Activated CD4-positive, CD25-positive, alpha-beta regulatory T cell treated with anti-CD3 and anti-CD28 coated beads, Interleukin-2, amount 50 U/mL, for 16 hours (primary cell): ENCODE data around the gene CYSLTR2.
"Not testable (repeated sequence)": the region's sequence is repeated elsewhere in the genome, so short reads cannot be mapped to it uniquely, and the experiment has no call there.

Experiments
- DNase-seq: peaks from one replicate; pipeline ENCODE4 v3.0.0-alpha.2; 2020; ENCODE audit warnings: low read depth, low spot score

CYSLTR2 gene

DNA sequence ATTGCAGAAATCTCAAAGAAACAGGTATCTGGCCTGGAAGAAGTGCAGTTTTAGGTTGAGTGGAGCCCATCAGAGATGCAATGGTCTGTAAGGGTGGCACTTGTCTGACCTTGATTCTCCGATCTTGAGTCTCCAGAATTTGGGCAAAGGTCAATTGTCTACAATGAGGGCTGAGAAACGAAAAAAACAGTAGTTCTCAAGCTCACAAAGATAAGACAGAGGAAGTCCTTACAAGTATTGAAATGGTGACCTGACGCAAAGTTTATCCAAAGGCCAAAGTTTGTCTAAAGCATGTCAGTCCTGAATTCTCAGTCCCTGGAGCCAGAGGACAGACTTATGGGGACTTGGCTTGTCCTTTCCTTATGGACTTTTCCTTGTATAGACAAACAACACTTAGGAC is 40.3 kb downstream of the CYSLTR2 start:
- DNase-seq, result no peak

DNA sequence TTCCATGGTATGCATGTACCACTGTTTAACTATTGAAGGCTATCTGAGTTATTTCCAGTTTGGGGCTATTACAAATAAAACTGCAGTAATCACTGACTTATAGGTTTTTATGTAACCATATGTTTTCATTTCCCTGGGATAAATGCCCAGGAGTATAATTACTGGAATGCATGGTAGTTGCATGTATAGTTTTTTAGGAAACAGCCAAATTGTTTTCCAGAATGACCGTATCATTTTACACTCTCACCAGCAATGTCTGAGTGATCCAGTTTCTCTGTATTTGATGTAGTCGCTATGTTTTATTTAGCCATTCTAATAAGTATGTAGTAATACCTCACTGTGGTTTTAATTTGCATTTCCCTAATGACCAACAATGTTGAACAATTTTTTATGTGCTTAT is 42.0 kb downstream of the CYSLTR2 start:
- no peak for DNase-seq

DNA sequence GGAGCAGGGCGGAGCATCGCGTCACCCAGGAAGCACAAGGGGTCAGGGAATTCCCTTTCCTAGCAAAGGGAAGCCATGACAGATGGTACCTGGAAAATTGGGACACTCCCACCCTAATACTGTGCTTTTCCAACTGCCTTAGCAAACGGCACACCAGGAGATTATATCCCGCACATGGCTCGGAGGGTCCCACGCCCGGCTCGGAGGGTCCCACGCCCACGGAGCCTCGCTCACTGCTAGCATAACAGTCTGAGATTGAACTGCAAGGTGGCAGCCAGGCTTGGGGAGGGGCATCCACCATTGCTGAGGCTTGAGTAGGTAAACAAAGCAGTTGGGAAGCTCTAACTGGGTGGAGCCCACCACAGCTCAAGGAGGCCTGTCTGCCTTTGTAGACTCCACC is 42.9 kb downstream of the CYSLTR2 start:
- not testable (repeated sequence) for DNase-seq

DNA sequence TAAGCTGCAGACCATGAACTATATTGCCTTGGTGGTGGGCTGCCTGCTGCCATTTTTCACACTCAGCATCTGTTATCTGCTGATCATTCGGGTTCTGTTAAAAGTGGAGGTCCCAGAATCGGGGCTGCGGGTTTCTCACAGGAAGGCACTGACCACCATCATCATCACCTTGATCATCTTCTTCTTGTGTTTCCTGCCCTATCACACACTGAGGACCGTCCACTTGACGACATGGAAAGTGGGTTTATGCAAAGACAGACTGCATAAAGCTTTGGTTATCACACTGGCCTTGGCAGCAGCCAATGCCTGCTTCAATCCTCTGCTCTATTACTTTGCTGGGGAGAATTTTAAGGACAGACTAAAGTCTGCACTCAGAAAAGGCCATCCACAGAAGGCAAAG is 53.7 kb downstream of the CYSLTR2 start:
- no peak for DNase-seq

DNA sequence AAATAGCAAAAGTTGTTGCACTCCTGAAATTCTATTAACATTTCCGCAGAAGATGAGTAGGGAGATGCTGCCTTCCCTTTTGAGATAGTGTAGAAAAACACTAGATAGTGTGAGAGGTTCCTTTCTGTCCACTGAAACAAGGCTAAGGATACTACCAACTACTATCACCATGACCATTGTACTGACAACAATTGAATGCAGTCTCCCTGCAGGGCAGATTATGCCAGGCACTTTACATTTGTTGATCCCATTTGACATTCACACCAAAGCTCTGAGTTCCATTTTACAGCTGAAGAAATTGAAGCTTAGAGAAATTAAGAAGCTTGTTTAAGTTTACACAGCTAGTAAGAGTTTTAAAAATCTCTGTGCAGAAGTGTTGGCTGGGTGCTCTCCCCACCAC is 55.0 kb downstream of the CYSLTR2 start:
- DNase-seq, result no peak

DNA sequence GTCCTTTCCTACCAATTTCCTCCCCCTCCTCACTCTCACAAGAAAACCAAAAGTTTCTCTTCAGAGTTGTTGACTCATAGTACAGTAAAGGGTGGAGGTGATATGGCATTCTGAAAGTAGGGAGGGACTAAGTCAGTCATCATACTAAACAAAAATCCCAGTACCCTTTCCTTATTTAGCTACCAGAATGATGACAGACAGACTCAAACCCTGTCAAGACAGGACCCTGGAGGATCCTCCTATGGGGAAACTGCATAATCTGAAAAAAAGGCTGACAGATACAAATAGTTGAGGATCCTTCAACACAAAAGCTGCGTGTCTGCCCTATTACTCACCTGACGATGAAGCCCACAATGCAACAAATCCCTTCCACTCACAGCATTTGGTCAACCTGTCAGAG is 55.5 kb downstream of the CYSLTR2 start:
- DNase-seq, result no peak

DNA sequence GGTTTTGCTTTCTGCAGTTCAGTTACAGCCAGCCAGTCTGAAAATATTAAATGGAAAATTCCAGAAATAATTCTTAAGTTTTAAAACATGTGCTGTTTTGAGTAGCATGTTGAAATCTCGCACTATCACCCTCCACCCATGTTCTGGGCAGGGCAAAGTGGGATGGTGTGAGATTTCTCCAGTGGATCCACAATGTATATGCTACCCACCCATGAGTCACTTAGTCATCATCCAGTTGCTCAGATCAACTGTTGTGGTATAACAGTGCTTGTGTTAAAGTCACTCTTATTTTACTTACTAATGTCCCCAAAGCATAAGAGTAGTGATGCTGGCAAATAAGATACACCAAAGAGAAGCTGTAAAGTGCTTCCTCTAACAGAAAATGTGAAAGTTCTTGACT is 56.4 kb downstream of the CYSLTR2 start:
- DNase-seq, result no peak

DNA sequence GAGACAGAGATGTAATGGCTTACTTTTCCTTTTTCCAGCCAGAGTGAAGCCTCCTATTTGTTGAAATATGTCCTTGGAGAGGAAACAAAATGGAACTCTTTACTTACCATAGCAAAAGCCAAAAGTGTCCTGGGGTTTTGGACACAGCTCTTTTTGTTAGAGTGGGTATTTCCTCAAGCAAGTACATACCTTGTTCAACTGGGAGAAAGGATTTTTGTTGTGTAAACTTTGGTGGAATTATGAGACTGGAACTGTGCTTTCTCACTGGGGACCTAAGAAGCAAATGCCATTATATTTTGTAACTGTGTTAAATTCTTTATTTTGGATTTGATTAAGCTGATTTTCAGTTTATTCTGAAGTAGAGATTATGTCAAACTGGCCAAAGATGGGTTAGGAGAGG is 58.4 kb downstream of the CYSLTR2 start:
- no peak for DNase-seq

DNA sequence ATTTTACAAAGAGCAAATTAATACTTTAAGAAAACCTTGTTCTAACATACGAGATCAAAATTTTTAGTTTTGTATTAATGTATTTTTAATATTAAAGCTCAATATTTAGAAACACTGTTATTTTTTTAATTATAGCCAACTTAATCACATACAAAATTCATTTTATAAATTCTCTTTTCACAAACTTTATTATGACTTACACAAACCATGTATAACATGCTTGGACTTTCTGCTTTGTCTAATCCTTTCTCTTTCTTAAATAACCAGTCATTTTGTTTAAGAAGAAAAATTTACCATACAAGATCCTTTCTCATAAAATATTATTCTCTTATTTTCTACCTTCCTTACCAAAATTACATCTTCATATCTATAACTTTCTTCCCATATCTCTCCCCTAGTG is 62.2 kb downstream of the CYSLTR2 start:
- DNase-seq, result no peak

DNA sequence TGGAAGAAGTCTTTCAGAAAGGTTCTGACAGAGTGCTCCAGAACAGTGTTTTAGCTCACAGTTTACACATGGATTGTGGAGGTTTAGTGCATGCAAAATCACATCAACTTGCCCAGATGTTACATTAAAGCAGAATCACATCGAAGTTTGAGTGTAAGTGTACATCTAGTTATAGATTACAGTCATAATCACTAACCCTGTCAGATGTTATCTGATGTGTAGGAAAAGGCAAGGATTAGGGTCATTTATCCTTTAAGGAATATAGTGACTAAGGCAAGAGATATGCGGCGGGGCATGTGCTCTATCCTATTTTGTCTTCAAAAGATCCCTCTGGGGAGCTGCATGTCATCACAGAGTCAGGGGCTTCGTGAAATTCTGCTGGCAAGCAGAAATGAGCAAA is 66.9 kb downstream of the CYSLTR2 start:
- DNase-seq, result no peak

DNA sequence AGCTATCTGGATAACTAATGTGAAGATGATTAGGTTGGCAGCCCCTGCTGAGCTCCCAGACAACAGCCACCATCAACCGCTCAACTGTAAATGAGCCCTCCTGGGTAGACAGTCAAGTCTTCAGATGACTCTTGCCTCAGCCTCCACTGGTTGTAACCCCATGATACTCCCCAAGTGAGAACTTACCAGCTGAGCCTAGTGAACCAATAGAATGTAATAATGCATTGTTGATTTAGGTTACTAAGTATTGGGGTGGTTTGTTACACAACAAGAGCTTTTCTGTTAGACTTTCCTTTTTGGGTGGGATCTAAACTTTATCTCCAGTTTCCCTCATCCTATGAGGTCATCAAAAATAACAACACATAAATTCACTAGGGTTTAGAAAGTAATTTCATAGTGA is 69.4 kb downstream of the CYSLTR2 start:
- DNase-seq, result no peak

DNA sequence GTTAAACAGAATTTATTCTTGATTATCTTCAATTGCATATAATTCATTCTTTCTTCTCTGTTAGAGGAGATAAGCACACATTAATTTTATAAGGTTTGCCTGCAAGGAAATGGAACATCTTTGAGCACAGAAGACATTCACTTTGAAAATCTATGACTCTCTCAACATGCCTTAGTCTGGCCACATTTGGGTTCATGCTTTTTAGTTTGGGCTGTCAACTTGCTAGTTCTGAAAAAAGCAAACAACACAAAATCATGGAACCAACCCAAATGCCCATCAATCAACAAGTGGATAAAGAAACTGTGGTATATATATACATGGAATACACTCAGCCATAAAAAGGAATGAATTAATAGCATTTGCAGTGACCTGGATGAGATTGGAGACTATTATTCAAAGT is 71.5 kb downstream of the CYSLTR2 start:
- no peak for DNase-seq

DNA sequence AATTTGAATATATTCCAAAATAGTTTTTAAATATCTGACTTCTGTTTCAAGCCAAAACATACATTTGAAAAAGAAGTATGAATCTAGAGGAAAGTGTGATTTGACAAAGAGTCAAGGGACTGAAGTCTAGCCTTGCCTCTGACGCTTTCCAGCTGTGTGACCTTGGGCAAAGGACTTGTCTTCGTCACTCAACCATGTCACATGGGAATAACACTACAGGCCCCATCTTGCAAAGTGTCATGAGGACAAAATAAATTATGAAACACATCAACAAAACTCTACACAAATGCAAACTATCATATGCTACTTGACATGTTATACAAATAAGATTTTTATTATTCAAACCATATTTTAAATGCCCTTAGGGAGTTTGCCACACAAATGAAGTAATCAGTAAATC is 73.0 kb downstream of the CYSLTR2 start:
- DNase-seq, result no peak

DNA sequence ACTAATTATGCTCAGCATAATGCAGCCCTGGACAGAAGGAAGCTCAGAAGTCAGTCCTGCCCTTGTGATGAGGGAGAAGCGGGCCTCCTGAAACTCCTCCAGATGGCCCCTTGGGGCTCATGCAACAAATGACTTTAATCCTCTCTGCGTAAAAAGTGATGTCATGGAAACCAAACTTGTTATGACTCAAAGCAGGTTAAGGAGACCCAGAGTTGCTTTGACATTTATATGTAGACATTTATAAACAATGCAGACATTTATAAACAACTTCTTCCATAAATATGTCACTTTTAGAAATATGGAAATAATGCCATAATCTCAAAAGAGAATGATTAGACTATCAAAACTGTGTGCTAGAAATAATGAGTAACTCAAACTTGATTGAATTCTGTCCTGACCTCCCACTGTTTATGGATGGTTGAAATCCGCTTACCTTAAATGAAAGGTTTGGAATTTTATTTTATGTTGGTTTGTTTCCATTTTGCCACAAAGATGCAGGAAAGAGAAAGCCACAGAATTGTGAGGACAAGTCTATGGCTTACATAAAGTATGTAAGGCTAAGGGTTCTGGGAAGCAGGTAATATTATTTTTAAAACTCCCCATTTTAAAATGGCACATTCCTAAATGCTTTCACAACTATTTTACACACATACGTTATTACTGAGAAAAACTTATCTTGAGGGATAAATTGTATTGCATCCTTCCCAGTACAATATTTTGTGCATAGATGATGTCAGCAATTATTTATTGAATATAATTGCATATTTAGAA is 73.7 kb downstream of the CYSLTR2 start:
- no peak for DNase-seq

DNA sequence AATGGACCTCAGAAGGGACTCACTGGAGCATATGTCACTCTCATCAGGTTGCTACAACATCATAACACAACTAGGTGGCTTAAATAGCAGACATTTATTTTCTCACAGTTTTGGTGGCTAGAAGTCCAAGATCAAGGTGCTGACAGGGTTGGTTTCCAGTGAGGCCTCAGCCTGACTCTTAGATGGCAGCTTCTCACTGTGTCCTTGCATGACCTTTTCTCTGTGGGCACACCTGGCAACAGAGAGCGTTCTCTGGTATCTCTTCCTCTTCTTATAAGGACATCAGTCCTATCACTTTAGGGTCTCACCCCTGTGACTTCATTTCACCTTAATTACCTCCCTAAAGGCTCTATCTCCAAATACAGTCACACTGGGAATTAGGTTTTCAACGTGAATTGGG is 74.5 kb downstream of the CYSLTR2 start:
- no peak for DNase-seq

DNA sequence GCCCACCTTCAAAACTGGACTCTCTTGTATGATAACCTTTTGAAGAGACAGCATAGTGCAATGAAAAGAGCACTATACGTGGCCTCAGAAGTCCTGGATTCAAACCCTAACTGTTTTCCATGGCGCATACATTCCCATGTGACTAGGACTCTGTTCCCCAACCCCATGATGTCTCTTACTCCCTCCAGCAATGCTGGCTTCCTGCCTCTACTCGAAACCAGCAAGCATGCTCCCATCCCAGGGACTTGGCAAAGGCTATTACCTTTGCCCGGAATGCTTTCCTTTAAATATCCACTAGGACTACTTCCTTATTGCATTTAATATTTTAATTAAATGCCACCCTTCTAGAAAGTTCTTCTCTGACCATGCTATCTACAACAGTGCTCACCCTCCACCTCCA is 75.1 kb downstream of the CYSLTR2 start:
- DNase-seq, result no peak

DNA sequence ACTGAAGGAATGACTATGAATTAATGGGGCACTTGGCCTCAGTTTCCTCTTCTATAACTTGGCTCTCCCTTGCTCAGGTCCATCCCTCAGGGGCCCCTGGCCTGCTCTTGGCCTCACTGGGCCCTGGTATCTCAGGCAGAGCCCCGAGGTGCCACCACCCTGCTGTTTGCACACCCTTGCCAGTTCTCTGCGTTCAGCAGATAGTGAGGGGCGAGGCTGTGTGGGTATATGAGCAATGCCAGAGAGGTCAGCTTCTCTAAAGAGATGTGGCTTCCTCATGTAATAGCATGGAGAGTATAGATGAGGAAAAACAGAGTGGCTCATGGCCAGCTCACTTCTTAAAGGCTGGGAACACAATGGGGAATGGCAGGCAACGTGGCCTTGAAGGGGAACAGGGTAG is 76.1 kb downstream of the CYSLTR2 start:
- no peak for DNase-seq

DNA sequence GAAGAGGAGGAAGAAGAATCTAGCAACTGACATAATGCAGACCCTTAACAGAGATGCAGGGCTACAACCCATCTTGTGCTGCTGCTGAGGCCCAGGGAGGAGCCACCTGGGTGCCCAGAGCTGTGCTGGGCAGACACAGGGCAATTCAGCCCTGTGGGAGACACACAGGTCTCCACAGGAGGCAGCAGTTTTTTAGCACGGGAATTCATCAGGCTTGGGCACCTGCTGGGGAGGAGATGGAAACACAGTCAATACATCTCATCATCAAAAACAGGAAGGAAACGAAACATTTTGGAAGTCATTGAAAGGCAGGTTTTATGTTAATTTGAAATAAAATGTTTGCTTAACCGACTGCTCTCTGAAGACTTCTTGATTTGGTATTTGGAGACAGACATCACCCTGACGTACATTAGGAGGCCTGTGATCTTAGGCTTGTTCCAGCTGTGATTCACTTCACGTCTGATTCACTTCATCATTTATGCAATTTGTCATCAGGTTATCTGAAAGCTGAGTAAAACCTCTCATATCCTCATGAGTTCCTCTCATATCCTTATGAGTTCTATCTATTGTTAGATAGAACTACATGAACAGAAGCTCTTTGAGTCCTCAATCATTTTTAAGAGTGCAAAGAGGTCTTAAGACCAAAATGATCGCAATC is 77.4 kb downstream of the CYSLTR2 start:
- no peak for DNase-seq

DNA sequence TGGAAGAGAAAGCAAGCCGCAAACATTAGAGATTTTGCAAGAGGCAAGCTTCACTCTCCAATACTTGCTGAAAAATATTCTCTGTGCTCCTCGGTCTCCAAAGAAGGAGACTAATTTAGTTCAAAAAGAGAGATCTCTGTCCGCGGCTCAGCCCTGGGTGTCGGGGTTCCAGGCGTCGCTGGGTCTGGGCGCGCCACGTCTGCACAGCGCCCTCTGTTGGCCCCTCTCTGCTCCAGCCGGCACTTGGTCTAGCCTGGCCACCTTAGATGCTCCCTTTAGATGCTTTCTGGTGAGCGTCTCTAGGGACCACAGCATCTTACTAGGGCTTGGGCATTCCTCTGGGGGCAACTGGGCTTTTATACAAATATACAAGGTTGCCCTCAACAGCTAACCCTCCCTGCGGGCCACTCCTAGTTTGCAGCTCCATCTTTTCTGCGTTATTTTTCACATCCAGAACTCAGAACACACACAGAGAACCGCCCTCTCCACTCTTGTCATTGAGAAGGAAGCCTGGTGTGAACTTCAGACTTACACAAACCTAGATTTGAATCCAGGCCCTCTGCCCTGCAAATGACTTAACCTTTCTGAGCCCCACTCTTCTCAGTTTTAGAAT is 78.3 kb downstream of the CYSLTR2 start:
- DNase-seq, result peak; percentile 27

DNA sequence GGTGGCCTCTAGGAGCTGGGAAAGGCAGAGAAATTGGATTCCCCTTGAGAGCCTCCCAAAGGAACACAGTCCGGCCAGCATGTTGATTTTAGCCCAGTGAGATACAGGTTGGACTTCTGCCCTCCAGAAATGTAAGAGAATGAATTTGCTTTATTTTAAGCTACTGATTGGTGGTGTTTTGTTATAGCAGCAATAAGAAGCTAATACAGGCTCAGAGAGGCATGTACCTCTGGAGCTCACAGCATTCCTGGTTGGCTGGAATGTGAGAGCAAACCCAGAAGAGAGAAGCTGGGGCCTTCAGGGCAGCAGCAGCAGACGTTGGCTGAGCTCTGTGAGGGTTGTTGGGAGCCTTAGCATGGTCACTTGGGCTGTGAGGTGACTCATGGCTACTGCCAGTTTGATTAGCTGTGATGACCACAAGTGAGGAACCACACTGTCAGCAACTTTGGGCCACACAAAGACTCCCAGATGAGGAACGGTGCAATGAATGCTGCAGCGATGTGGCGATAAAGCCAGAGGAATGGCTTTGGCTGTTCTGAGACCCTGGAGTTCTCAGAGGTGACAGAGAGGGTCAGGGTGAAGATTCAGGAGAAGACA is 80.1 kb downstream of the CYSLTR2 start:
- DNase-seq, result no peak

DNA sequence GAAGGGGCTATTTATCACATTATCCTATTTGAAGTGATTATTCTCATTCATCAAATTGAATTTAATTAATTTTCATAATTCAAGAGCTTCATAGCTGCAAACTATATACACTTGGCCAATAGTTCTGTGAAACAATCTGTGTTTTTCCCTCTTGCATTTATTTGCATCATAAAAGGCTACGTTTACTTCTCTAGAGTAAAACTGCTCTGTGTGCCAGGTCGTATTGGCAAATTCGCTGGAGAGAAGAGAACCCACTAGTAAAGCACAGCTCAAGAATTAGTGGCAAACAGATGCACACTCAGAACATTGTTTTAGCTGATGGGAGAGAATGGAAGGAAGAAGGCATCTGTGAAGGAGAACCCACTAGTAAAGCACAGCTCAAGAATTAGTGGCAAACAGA is 81.8 kb downstream of the CYSLTR2 start:
- no peak for DNase-seq

DNA sequence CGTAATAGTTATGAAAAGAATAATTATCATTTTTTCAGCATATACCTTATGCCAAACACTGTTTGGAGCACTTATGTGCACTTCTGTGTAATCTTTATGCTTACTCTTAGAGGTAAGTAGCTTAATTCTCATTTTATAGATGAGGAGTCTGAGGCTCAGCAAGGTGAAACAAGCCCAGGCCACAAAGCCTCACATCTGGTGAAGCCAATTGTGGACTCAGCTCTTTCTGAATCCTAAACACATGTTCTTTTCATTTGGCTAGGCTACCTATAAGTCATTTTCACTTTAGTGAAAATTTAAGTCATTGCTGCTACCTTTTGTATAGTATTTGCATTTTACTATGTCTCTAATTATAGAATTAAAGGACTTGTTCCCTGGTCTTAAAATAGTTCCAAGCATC is 84.0 kb downstream of the CYSLTR2 start:
- DNase-seq, result no peak

DNA sequence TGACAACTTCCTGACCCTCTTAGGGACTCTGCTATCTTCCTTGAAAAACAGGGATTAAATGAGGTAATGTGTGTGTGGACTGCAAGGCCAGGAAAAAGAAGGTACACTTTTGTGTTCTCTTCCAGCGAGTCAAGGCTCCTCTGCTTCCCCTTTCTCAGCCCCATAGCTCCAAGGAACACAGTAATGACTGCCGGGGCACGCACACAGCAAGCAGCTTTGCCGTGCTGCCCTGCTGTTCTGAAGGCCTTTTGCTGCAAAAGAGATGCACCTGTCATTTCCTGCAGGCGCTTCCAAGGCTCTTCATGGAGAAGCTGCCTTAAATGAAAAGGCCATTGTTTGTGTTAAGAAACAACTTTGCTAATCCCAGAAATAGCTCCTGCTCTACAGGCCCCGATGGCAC is 84.6 kb downstream of the CYSLTR2 start:
- no peak for DNase-seq
